Measurements from ENCODE around the gene PRLR.

- TF ChIP-seq RELA (CRISPR knock-in tag; IDR thresholded peaks at IDR 0.05) (no peak), YY1 (IDR thresholded peaks at IDR 0.05; ENCODE audit: insufficient read depth, insufficient replicate concordance, low read depth, low read length) (no peak), PITX1 (CRISPR knock-in tag; IDR thresholded peaks at IDR 0.05) (no peak), CTCF (CRISPR knock-in tag; IDR thresholded peaks at IDR 0.05) (no peak), ZNF282 (IDR thresholded peaks at IDR 0.05; ENCODE audit: partially characterized antibody) (no peak), POLR2AphosphoS5 (IDR thresholded peaks at IDR 0.05; ENCODE audit: low read depth, low read length) (no peak), ZNF704 (CRISPR knock-in tag; IDR thresholded peaks at IDR 0.05; ENCODE audit: borderline replicate concordance) (no peak), MAX (IDR thresholded peaks at IDR 0.05) (no peak), ZZZ3 (CRISPR knock-in tag; IDR thresholded peaks at IDR 0.05; ENCODE audit: borderline replicate concordance) (no peak)
- TF ChIP-seq, protein P1, sequence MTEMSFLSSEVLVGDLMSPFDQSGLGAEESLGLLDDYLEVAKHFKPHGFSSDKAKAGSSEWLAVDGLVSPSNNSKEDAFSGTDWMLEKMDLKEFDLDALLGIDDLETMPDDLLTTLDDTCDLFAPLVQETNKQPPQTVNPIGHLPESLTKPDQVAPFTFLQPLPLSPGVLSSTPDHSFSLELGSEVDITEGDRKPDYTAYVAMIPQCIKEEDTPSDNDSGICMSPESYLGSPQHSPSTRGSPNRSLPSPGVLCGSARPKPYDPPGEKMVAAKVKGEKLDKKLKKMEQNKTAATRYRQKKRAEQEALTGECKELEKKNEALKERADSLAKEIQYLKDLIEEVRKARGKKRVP (CRISPR knock-in tag; IDR thresholded peaks at IDR 0.05), result no peak
Measured at GRCh38 chr5:35069188-35069587, 161.1 kb downstream of the PRLR start.
